GM12874 (cell line): ENCODE measurements around the gene F10.

Experiments used
- CTCF ChIP-seq: IDR thresholded peaks from 2 replicates; pipeline ENCODE4 v1.5.1; 2011; ENCODE audit warnings: low read depth, mild to moderate bottlenecking, control low read depth, low read length, moderate library complexity; ENCODE audit not compliant: insufficient read depth

Gene F10

DNA sequence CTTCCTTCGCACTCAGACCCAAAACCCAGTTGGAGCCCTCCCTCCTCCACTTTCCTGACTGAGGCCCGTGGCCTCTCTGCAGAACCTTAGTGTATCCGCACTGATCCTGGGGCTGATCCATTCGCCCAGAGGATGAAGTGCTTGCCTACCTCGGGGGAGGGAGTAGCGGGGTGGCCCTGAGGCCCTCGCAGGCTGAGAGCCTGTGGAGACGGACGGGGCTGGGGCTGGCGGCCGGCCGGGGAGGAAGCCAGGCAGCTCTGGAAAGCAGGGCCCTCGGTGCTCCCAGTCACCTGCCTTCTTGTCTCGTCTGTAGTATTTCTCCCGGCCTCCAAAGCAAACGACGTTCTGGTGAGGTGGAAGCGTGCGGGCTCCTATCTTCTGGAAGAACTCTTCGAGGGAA is 37.1 kb downstream of the F10 start:
- TF ChIP-seq CTCF, result no peak

DNA sequence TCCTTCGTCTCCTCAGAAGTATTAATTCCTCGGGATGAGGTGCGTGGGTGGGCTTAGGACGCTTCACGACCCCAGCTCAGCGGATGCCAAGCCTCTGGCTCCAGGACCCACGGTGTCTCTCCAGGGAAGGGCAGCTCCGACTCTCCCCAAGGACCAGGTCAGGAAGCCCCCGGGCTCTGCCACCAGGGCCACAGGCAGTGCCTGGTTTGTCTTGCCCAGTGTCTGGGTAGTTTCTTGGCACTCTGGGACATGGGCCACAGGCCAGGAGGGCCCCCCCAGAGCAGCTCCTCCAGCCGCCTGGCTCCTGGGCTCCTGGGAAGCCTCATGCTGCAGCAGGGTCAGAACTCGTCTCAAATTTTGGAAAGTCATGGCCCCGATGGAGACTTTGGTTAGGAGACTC is 38.4 kb downstream of the F10 start:
- no peak for TF ChIP-seq CTCF

DNA sequence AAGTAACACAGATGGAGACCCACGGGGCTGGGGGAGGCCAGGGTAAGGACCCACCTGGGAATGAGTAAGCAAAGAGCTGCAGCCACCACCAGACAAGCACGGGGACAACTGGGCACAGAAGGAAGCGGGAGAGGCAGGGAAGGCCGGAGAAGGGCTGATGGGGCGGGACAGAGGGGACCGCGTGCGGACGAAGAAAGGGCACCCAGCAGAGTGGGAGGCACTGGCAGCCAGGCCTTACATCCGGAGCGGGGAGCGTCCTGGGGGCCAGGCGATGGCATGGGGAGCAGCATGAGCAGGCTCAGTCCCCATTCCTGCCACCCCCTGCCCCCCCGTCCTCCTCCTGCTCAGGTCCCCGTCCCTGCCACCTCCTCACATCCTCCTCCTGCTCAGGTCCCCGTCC is 38.8 kb downstream of the F10 start:
- TF ChIP-seq CTCF, result no peak

DNA sequence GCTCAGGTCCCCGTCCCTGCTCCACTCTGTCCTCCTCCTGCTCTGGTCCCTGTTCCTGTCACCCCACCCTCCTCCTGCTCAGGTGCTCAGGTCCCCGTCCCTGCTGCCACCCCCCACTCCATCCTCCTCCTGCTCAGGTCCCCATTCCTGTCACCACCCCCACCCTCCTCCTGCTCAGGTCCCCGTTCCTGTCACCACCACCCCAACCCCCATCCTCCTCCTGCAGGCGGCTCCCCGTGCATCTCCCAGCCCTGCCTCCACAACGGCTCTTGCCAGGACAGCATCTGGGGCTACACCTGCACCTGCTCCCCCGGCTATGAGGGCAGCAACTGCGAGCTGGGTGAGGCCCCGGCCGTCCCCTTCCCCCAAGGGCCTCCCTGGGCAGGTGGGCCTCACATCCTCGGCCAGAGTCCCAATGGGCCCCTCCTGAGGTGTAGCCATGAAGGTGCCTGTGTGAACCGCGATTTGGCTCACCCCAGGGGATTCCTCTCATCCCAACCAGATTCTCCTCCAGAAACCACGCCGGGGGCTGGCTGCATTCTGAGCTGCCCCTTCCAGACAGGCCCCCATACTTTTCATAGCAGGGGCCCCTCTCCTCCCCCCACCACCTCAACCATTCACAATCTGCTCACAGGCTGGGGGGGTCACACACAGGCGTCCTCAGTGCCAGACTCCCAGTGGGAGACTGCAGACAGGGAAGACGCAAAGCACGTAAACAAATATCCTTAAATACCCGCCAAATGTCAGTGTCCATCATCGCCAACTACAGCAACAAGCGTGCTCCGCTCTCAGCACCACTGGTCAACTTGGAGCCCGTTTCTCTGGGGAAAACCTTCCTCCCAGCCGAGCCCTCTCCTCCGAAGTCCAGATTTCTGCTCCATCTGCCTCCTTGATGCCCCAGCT is 40.4 kb downstream of the F10 start:
- no peak for TF ChIP-seq CTCF

DNA sequence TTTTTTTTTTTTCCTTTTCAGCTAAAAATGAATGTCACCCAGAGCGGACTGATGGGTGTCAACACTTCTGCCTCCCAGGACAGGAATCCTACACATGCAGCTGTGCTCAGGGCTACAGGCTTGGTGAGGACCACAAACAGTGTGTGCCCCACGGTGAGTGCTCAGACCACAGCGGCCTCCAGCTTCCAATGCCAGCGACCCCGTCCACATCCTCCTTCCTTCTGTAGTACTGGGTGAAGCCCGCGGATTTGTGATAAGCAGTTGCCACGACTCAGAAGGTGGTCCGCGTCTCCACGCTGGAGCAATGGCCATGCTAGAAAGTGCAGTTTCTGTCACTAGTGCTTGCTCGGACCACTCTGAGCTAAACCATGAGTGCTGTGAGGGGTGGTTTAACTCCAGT is 41.9 kb downstream of the F10 start:
- TF ChIP-seq CTCF, result no peak

GRCh38 chr13:113166266-113166665 is 43.7 kb downstream of the F10 start:
- no peak for TF ChIP-seq CTCF

- TF ChIP-seq CTCF, result no peak
Observed at GRCh38 chr13:113166681-113167080, 44.1 kb downstream of the F10 start.
